Measurements from ENCODE around the gene DOCK8.

Gene DOCK8

GRCh38 chr9:270657-271237, 56.1 kb downstream of the DOCK8 start:
- DNase-seq: no peak

DNA sequence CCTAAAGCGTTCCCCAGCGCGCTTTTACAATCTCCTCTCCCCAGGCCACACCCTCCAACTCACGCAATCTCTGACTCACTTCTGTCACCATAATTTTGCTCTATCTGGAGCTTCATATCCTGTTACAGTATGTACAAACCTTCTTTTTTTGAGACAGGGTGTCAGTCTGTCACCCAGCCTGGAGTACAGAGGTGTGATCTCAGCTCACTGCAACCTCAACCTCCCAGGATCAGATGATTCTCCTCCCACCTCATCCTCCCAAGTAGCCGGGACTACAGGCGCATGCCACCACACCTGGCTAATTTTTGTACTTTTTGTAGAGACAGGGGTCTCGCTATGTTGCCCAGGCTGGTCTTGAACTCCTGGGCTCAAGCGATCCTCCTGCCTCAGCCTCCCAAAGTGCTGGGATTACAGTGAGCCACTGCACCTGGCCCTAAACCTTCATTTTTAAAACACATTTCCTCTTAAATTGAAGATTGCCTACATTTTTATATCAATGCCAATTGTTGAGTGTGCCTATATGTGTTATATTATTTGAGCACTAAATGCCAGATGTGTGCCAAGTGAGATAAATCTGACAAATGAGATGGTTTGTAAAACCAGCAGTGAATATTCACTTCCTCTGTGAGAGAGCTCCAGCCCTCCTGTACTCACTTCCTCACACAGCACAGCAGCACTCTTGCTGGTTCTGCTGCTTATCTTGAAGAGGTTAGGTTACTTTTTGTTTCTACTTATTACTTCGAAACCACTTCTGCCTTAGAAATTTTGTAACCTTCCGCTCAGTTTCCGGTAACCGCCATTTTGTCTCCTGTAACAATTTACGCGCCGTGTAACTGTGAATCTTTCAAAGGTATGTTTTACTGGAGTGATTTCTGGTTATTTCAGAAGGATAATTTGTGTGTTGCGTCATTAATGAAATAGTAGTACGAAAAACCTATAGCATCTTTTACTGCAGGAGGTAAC, 57.9 kb downstream of the DOCK8 start:
- no peak for DNase-seq

GRCh38 chr9:274406-274805, 59.7 kb downstream of the DOCK8 start:
- DNase-seq: no peak

DNA sequence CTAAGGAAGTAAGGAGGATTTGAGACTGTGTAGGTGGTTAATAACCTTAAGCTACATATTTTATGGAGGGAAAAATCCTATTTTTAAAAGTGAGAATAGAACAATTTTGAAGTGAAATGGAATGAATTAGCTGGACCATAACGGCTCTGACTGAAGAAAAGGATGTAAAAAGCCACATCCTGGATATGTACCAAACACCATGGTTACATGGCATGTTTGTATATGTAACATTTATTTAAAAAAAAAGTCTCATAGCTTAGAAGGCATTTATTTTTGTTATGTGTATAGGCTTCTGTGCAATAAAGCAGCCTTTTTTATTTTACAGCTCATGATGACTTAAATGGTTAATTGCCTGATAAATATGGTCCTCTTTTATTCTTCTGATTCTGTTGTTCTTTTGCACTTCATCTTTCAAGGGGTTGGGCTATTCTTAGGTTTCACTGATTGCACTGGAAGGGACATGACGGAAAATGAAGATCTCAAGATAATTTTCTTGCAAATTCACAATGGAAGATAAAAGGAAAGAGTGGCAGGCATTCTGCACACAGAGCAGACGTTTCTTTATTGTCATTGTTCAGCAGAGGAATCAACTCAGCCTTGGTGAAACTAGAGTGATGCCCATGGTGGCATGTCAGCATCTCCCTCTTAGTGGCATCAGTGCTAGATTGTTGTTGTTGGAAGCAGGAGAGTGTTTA, 63.1 kb downstream of the DOCK8 start:
- no peak for DNase-seq

GRCh38 chr9:278651-279050, 64.0 kb downstream of the DOCK8 start:
- DNase-seq: no peak

DNA sequence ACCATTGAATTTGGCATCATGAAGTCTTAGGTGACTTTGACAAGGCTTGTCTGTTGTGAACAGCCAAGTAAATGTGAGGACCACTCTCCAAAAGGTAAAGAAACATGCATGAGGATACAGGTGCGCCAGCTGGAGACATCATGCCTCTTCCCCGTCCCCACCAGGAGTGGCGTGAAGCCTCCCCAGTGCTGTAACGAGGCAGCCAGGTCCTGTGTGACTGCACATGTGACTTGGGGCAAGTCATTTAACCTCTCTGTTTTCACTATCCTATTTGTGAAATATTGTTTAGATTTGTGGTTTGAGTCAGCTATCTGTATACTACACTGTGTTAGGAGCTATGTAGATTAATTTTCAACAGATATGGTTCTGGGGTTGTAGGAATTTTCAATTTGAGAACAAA, 65.0 kb downstream of the DOCK8 start:
- DNase-seq: no peak

DNA sequence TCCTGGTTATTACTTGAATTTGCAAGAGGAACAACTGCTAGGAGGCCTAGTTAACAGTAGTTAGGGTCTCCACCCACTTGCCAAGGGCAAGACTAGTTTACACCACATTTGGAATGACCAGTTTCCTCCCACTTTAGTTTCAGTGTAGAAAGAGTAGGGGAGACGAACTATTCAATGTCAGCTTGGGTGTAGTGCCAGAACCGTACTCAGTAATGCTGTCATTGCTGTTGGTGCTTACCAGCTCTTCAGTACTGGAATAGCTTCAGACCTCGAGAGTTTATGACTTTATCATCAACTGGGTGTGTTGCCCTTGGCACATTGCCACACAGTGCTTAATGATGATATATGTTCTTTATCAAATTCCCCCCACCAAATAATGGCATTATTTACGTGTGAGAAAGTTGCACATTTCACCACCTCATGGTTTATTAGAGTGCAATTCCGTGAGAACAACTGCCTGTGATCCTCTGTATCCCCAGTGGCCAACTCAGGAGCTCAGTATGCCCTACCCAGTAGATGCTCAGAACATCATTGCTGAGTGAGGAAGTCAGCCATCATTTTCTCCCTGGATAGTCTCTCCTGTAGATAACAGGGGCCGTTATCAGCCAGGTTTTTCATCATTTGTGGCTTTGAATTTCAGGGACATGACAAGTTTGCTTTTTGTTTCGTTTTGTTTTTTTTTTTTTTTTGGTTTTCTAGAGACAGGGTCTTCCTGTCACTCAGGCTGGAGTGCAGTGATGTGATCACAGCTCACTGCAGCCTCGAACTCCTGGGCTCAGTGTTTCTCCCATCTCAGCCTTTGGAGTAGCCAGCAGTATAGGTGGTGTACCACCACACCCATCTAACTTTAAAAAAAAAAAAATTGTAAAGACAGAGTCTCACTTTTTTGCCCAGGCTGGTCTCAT, 67.3 kb downstream of the DOCK8 start:
- no peak for DNase-seq

DNA sequence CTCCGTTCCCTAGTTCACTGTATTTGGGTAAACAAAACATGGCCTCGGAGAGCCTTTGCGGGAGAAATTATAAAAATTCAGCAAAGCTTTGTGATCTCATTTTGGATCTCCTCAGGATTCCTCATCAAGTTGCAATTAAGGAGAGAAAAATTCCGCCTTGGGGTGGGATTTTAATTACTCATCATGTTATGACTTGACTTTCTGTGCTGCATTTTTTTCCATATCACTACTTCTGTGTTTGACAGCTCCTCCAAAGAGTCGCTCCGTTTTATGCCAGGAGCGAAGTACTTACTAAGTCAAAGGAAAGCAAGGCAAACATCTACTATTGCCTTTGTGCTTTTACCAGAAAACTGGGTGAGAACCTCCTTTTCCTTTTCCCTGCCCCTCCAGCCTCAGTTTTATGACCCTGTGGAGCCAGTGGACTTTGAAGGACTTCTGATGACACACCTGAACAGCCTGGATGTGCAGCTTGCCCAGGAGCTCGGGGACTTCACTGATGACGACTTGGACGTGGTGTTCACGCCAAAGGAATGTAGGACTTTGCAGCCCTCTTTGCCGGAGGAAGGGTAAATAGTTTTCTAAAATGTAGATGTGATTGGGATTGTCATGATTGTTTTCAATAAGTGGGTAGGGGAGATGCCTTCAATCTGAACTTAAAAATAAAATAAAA, 71.5 kb downstream of the DOCK8 start:
- no peak for DNase-seq

- no peak for DNase-seq
Measured at GRCh38 chr9:289121-289520, 74.5 kb downstream of the DOCK8 start.

DNA sequence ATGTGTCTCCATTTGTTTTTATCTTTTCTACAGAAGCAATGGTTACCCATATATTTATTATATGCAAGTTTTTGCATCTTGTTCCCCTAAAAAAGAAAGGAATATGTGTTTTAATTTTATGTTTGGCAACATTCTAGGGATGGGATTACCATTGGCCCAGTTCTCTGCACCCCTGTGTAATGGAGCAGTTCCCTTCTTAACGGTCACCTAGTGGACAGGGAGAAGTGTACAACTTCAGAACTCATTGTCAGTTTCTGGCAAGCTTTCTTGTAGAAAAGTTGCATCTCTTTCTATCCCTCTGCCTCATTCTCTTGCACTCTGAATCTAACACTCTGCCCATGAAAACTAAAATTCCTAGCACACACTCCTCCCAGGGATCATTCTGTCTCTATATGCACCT, 78.2 kb downstream of the DOCK8 start:
- DNase-seq: no peak

DNA sequence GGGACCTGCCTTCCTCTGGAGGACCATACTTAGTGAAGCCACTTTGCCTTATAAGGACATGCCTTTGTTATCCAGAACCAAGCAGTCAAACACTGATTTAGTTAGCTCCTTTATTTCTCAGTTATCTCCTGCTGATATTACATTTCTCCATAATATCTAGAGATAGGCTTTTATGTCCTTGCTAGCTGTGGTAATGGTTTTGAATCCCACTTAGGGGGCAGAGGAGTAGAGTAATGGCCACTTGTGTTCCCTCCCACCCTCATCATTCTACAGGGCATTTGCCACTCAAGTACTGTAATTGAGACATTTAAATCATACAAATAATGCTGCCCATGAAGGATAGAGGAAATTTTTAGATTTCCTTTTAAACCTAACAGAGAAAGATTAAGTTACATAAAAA, 80.9 kb downstream of the DOCK8 start:
- DNase-seq: no peak

GRCh38 chr9:296411-296810, 81.7 kb downstream of the DOCK8 start:
- DNase-seq: no peak

GRCh38 chr9:297104-297972, 82.7 kb downstream of the DOCK8 start:
- DNase-seq: no peak

DNA sequence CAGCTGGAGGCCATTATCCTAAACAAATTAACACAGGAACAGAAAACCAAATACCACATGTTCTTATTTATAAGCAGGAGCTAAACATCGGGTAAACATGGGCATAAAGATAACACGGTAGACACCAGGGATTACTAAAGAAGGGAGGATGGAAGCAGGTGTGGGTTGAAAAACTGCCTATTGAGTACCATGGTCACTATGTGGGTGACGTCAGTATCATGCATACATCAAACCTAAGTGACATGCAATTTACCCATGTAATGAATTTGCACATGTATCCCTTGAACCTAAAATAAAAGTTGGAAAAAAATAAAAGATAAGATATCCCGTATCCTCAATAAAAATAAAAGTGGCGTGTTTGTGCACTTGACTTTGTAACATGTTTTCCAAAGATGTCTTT, 88.8 kb downstream of the DOCK8 start:
- no peak for DNase-seq

GRCh38 chr9:304106-304505, 89.4 kb downstream of the DOCK8 start:
- no peak for DNase-seq

- no peak for DNase-seq
Measured at GRCh38 chr9:304519-305185, 90.0 kb downstream of the DOCK8 start.

- DNase-seq: no peak
Measured at GRCh38 chr9:306907-307306, 92.2 kb downstream of the DOCK8 start.

GRCh38 chr9:311841-312240, 97.2 kb downstream of the DOCK8 start:
- no peak for DNase-seq

GRCh38 chr9:312596-313320, 98.1 kb downstream of the DOCK8 start:
- no peak for DNase-seq

- DNase-seq: no peak
Measured at GRCh38 chr9:316382-316965, 101.8 kb downstream of the DOCK8 start.

Measured in NCI-H774 (cell line).